SK-N-SH treated with all-trans-retinoic acid at 6 μM for 48 hours (cell line): ENCODE data around the gene GGA1.

Source experiments
- ATAC-seq: fragments of 200-7000 bp; cut with Tn5 transposase; 3 replicates; pipeline ENCODE4 v1.9.1; 2020; ENCODE audit warnings: mild to moderate bottlenecking, moderate library complexity
- ARNTL ChIP-seq: fragments of 450-650 bp; formaldehyde crosslinking; IDR thresholded peaks from 2 replicates; pipeline ENCODE4 v1.5.0; 2020; ENCODE audit warnings: low read depth, mild to moderate bottlenecking, moderate library complexity, borderline replicate concordance
- BACH2 ChIP-seq: fragments of 250-450 bp; sonication (Bioruptor Pico); IDR thresholded peaks from 2 replicates; pipeline ENCODE4 v1.9.0; 2021; ENCODE audit warnings: mild to moderate bottlenecking, borderline replicate concordance
- CREB5 ChIP-seq: fragments of 250-450 bp; sonication (Bioruptor Pico); IDR thresholded peaks from 2 replicates; pipeline ENCODE4 v1.5.1; 2020; ENCODE audit warnings: low read depth, mild to moderate bottlenecking, moderate library complexity
- CSDC2 ChIP-seq: fragments of 250-450 bp; sonication (Bioruptor Pico); IDR thresholded peaks from 2 replicates; pipeline ENCODE4 v1.5.0; 2020; ENCODE audit warnings: mild to moderate bottlenecking, moderate library complexity
- CSRNP3 ChIP-seq: fragments of 250-450 bp; sonication (Bioruptor Pico); IDR thresholded peaks from 2 replicates; pipeline ENCODE4 v1.5.1; 2021; ENCODE audit warnings: mild to moderate bottlenecking, moderate library complexity
- ESRRG ChIP-seq: fragments of 250-450 bp; sonication (Bioruptor Pico); IDR thresholded peaks from 2 replicates; pipeline ENCODE4 v1.6.1; 2021; ENCODE audit warnings: mild to moderate bottlenecking
- GLIS3 ChIP-seq: fragments of 250-450 bp; sonication (Bioruptor Pico); IDR thresholded peaks from 2 replicates; pipeline ENCODE4 v1.5.0; 2020; ENCODE audit warnings: mild to moderate bottlenecking, moderate library complexity
- ISL1 ChIP-seq: fragments of 250-450 bp; sonication (Bioruptor Pico); IDR thresholded peaks from 2 replicates; pipeline ENCODE4 v2.1.2; 2022; ENCODE audit warnings: mild to moderate bottlenecking, moderate library complexity
- PATZ1 ChIP-seq: fragments of 250-450 bp; sonication (Bioruptor Pico); IDR thresholded peaks from 2 replicates; pipeline ENCODE4 v1.8.0; 2020; ENCODE audit warnings: mild to moderate bottlenecking, moderate library complexity, borderline replicate concordance
- POU6F1 ChIP-seq: fragments of 250-450 bp; sonication (Bioruptor Pico); IDR thresholded peaks from 2 replicates; pipeline ENCODE4 v1.8.0; 2021; ENCODE audit warnings: low read depth, mild to moderate bottlenecking, moderate library complexity, borderline replicate concordance
- PPARA ChIP-seq: fragments of 250-450 bp; sonication (Bioruptor Pico); IDR thresholded peaks from 2 replicates; pipeline ENCODE4 v1.5.0; 2020; ENCODE audit warnings: mild to moderate bottlenecking, borderline replicate concordance
- SNAI2 ChIP-seq: fragments of 250-450 bp; sonication (Bioruptor Pico); IDR thresholded peaks from 2 replicates; pipeline ENCODE4 v1.5.0; 2020; ENCODE audit warnings: mild to moderate bottlenecking, moderate library complexity
- TCF4 ChIP-seq: fragments of 250-450 bp; sonication (Bioruptor Pico); IDR thresholded peaks from 2 replicates; pipeline ENCODE4 v1.8.0; 2021; ENCODE audit warnings: mild to moderate bottlenecking, moderate library complexity, borderline replicate concordance
- TOX ChIP-seq: fragments of 250-450 bp; sonication (Bioruptor Pico); IDR thresholded peaks from 2 replicates; pipeline ENCODE4 v1.8.0; 2021; ENCODE audit warnings: mild to moderate bottlenecking, moderate library complexity, borderline replicate concordance
- TSHZ2 ChIP-seq: fragments of 250-450 bp; sonication (Bioruptor Pico); IDR thresholded peaks from 2 replicates; pipeline ENCODE4 v1.5.0; 2020; ENCODE audit warnings: mild to moderate bottlenecking, moderate library complexity
- ZC3H10 ChIP-seq: fragments of 250-450 bp; sonication (Bioruptor Pico); IDR thresholded peaks from 2 replicates; pipeline ENCODE4 v1.5.1; 2021; ENCODE audit warnings: mild to moderate bottlenecking, moderate library complexity
- ZFP3 ChIP-seq: fragments of 250-450 bp; sonication (Bioruptor Pico); IDR thresholded peaks from 2 replicates; pipeline ENCODE4 v1.5.0; 2020; ENCODE audit warnings: mild to moderate bottlenecking, moderate library complexity
- ZFP30 ChIP-seq: fragments of 450-650 bp; formaldehyde crosslinking; IDR thresholded peaks from 2 replicates; pipeline ENCODE4 v1.5.0; 2022; ENCODE audit warnings: mild to moderate bottlenecking, moderate library complexity
- ZNF565 ChIP-seq: fragments of 450-650 bp; formaldehyde crosslinking; conservative IDR thresholded peaks from 2 replicates; pipeline ENCODE4 v1.5.0; 2020; ENCODE audit warnings: low read depth, mild to moderate bottlenecking, moderate library complexity
- ZNF70 ChIP-seq: fragments of 450-650 bp; formaldehyde crosslinking; IDR thresholded peaks from 2 replicates; pipeline ENCODE4 v1.5.0; 2020; ENCODE audit warnings: mild to moderate bottlenecking, moderate library complexity
- ZNF8 ChIP-seq: fragments of 450-650 bp; formaldehyde crosslinking; IDR thresholded peaks from 2 replicates; pipeline ENCODE4 v1.5.0; 2020; ENCODE audit warnings: mild to moderate bottlenecking, moderate library complexity

GGA1 gene

GRCh38 chr22:37659897-37660708 is 51.5 kb downstream of the GGA1 start:
- TF ChIP-seq ZFP30 (CRISPR knock-in tag) (no peak), ISL1 (CRISPR knock-in tag) (no peak), ARNTL (CRISPR knock-in tag) (no peak), ZC3H10 (CRISPR knock-in tag) (no peak), ZNF8 (CRISPR knock-in tag) (no peak), ZNF70 (CRISPR knock-in tag) (no peak), TSHZ2 (no peak), CSDC2 (no peak), CREB5 (CRISPR knock-in tag) (no peak), BACH2 (no peak), PPARA (CRISPR knock-in tag) (no peak), TCF4 (no peak), POU6F1 (no peak)
- no peak for ATAC-seq

GRCh38 chr22:37660709-37661045 is 52.0 kb downstream of the GGA1 start:
- TF ChIP-seq ZFP3 (CRISPR knock-in tag), result peak; percentile 79
- TF ChIP-seq CREB5 (CRISPR knock-in tag), result no peak

GRCh38 chr22:37661160-37661924 is 52.7 kb downstream of the GGA1 start:
- TF ChIP-seq TCF4 (no peak), PATZ1 (no peak), PPARA (CRISPR knock-in tag) (no peak), TOX (CRISPR knock-in tag) (no peak), GLIS3 (CRISPR knock-in tag) (no peak), SNAI2 (CRISPR knock-in tag) (no peak), TSHZ2 (no peak), ESRRG (CRISPR knock-in tag) (no peak), ZNF565 (CRISPR knock-in tag) (no peak), CSRNP3 (CRISPR knock-in tag) (no peak)
- ATAC-seq, result peak; percentile 50

More at GRCh38 chr22:37660709-37661045, 52.0 kb downstream of the GGA1 start:
- ATAC-seq, result no peak
